ENCODE results near the gene CCDC191. TPM values are rescaled to one million over a fixed set of nuclear protein-coding genes. Genes with fewer than 3 reads are reported as not detected.

The CCDC191 gene, protein sequence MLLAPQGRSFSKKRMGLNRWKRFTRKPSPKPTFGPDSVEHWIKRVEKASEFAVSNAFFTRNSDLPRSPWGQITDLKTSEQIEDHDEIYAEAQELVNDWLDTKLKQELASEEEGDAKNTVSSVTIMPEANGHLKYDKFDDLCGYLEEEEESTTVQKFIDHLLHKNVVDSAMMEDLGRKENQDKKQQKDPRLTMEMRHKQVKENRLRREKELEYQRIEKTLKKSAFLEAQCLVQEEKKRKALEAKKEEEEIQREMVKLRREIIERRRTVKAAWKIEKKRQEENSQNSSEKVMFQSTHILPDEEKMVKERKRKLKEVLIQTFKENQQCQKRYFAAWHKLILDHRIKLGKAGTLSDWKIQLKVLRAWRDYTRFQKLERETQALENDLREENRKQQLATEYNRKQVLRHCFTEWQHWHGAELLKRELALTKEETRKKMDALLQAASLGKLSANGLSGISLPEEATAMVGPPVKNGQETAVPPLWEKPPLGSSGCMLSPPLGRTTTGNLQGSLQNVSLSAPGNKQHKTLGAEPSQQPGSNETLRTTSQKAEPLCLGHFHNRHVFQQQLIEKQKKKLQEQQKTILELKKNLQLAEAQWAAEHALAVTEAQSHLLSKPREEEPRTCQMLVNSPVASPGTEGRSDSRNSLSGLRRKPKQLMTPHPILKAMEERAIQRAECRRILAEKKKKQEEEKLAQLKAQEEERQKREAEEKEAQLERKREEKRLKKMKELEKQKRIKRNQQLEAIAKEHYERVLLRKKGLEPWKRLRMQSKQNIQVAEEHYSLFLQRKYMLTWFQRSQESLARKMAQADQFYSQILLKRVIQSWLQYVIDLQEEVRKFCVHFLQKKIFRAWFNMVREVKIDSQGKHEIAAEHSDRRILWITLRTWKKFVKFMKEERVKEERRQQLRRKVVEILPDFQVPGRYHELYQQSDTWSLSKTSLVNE
- polyA plus RNA-seq: 13.3 TPM

DNA sequence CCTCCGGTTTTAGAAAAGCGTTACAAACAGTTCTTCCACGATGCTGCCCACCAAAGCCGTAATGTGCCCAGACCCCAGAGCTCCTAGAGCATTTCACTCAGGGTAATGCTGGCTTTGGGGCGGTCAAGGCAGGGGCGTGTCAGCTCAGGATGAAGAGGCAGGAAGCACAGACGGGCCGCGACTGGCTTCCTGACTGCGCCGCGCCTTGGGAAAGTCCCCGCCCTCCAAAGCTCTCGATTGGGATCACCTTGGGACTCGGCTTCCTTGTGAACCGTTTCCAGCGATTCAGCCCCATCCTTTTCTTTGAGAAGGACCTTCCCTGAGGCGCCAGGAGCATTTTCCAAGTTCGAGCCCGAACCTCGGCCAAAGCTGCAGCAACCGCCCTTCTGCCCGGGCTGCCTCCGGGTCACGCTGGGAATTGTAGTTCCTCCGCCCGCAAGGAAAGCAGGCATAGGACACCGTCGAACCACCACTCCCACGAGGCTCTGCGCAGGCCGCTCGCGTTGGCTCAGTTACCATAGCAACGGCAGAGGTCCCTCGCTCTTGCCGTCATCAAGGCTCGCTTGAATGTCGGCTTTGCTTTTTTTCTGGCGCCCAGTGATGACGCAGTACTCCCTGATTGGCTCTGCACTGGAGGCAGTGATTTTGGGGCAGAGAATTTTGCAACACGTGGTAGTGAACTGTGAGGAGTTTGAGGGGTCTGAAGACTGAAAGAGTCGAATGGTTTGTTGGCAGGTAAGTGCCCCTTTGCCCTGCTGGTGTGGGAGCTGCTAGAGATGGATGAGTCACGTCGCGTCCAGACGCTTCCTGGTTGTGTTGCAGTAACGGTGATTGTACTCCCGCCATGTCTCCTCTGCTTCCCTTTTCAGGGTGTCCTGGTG lies at the start of gene CCDC191, which contains the start of gene QTRT2:
Gene CCDC191 (minus strand): TSS at position 397 of the 881 bp plus-strand sequence. CDS start 60 bp downstream, at position 337.
Gene QTRT2 (plus strand): TSS at position 608 of the 881 bp plus-strand sequence. CDS start 8,521 bp downstream, outside the sequence.
- H3K4me3 Mint-ChIP-seq: peak within 1 kb of the TSS; percentile 88 to 99 (median 98)
- H3K27ac Mint-ChIP-seq: peak within 1 kb of the TSS; percentile 88 to 100 (median 98)
- peaks cover 3% of the 10 kb centered on the region for H3K27me3 Mint-ChIP-seq
- no peaks in the 10 kb centered on the region for H3K9me3 Mint-ChIP-seq
- H3K36me3 Mint-ChIP-seq: peaks cover 2% of the 10 kb centered on the region
- H3K4me1 Mint-ChIP-seq: peaks cover 26 to 43% (median 41%) of the 10 kb centered on the region in 3 donors

DNA sequence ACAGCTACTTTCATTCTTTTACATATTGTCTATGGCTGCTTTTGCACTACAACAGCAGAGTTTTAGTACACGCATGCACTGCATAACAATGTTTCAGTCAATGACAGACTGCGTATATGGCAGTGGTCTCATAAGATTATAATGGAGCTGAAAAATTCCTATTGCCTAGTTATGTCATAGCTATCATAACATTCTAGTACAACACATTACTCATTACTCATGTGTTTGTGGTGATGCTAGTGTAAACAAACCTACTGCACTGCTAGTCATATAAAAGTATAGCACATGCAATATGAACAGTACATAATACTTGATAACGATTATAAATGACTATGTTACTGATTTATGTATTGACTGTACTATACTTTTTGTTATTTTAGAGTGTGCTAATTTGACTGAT lies 48.1 kb upstream of the CCDC191 start:
- no peak overlapping the region for H3K27ac Mint-ChIP-seq
- no peaks in the 10 kb centered on the region for H3K36me3 Mint-ChIP-seq
- no peak overlapping the region for H3K4me3 Mint-ChIP-seq
- no peaks in the 10 kb centered on the region for H3K9me3 Mint-ChIP-seq
- peaks cover 3% of the 10 kb centered on the region for H3K27me3 Mint-ChIP-seq
- H3K4me1 Mint-ChIP-seq: peaks cover 0 to 1% (median 0%) of the 10 kb centered on the region in 3 donors

DNA sequence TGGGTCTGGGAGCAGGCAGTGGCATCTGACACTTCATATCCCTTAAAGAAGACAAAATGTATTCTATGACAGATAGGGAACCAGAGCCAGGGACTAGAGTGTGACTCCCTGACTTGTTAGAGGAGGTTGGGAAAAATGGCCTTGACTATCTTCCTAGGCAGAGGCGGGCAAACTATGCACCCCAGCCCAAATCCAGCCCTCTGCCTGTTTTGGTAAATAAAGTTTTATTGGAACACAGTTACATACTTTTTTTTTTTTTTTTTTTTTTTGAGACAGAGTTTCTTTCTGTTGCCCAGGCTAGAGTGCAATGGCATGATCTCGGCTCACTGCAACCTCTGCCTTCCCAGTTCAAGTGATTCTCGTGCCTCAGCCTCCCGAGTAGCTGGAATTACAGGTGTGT lies 47.5 kb upstream of the CCDC191 start:
- Mint-ChIP-seq H3K27ac (no peak overlapping the region), H3K27me3 (peaks cover 3% of the 10 kb centered on the region), H3K4me3 (no peak overlapping the region), H3K36me3 (no peaks in the 10 kb centered on the region), H3K9me3 (no peaks in the 10 kb centered on the region), H3K4me1 (peaks cover 0 to 1% (median 0%) of the 10 kb centered on the region in 3 donors)

DNA sequence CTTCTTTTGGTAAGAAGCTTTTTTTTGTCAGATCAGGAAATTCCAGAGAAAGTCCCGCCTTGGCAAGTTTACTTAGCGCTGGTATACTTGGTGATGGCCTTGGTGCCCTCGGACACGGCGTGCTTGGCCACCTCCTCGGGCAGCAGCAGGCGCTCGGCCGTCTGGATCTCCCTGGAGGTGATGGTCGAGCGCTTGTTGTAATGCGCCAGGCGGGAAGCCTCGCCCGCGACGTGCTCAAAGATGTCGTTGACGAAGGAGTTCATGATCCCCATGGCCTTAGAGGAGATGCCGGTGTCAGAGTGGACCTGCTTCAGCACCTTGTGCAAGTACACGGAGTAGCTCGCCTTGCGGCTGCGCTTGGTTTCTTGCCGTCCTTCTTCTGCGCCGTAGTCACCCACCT lies 46.9 kb upstream of the CCDC191 start:
- no peak overlapping the region for H3K27ac Mint-ChIP-seq
- no peak overlapping the region for H3K4me3 Mint-ChIP-seq
- no peaks in the 10 kb centered on the region for H3K36me3 Mint-ChIP-seq
- H3K9me3 Mint-ChIP-seq: no peaks in the 10 kb centered on the region
- H3K27me3 Mint-ChIP-seq: peaks cover 3% of the 10 kb centered on the region
- H3K4me1 Mint-ChIP-seq: peaks cover 0 to 1% (median 0%) of the 10 kb centered on the region in 3 donors

DNA sequence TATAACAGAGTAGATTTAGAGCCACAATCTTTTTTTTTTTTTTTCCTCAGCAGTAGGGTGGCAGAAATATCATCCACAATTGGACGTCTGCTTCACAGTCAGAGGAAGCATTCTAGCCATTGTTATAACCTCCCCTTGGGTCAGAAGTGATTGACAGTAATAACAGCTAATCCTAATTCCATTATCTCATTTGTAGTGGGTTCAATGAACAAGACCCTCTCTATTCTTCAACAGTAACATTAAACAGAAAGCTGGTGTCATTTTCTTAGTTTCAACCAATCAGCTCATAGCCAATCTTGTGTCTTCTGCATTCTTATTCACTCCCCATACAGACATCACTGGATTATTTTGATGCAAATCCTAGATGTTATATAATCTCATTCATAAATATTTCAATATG lies 44.8 kb upstream of the CCDC191 start:
- Mint-ChIP-seq H3K4me3 (no peak overlapping the region), H3K36me3 (no peaks in the 10 kb centered on the region), H3K4me1 (peaks cover 0 to 1% (median 0%) of the 10 kb centered on the region in 3 donors), H3K27ac (no peak overlapping the region), H3K9me3 (no peaks in the 10 kb centered on the region), H3K27me3 (peaks cover 3% of the 10 kb centered on the region)

DNA sequence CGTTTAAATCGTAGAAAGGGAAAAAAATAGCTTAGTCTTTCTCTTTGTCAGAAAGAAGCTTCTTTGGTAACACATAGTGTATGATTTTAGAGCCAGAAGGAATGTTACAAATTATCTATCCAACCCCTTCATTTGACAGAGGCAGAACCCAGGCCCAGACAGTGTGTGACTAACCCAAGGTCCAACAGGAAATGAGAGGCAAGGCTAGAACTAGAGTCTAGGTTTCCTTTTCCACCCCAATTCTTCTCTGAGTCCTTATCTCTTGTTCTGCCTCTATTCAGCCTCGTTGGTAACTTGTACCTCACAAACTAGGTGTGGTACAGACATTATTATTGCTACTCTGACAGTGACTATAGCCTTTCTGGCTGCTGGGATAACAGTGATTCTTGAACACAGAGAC lies 39.5 kb upstream of the CCDC191 start:
- Mint-ChIP-seq H3K27me3 (no peaks in the 10 kb centered on the region), H3K4me3 (no peak overlapping the region), H3K27ac (no peak overlapping the region), H3K4me1 (peaks cover 1 to 4% (median 3%) of the 10 kb centered on the region in 3 donors), H3K9me3 (no peaks in the 10 kb centered on the region), H3K36me3 (no peaks in the 10 kb centered on the region)

DNA sequence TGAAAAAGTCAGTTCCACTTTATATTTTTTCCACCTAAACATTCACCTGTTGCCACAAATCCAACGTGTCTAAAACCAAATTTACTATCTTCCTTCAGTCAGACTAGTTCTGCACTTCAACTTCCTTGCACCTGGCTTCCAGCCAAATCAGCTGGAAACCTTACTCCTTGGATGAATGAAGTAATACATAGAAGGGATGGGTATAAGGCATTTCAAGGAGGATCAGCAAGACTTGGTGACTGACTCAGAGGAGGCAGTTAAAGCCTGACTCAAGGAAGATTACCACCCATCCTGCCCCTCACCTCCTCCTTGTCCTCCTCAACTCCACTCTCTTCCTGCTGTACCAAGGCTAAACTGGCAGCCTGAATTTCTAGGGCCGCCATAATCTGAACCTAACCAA lies 37.3 kb upstream of the CCDC191 start:
- Mint-ChIP-seq H3K36me3 (peaks cover under 1% of the 10 kb centered on the region), H3K4me3 (no peak overlapping the region), H3K4me1 (peaks cover 1 to 4% (median 3%) of the 10 kb centered on the region in 3 donors), H3K27ac (no peak overlapping the region), H3K27me3 (no peaks in the 10 kb centered on the region), H3K9me3 (peaks cover 0 to 2% (median 0%) of the 10 kb centered on the region in 3 donors)

DNA sequence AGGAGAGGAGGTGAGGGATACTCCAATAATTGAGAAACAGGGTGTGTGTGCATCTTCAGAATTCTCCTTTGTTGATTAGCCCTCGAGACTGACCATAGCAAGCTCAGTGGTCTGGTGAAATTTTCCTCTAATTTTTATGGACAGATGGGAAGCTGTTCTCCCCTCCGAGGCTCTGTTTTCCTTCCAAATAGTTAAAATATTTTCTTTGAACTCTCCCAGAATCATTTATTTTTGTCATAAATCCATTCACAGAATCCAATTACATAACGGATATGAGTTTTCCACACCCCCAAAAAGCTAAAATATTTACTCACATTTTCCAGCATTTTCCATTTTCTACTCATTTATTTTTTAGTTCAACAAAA lies 36.7 kb upstream of the CCDC191 start:
- Mint-ChIP-seq H3K4me3 (no peak overlapping the region), H3K27ac (no peak overlapping the region), H3K27me3 (no peaks in the 10 kb centered on the region)

DNA sequence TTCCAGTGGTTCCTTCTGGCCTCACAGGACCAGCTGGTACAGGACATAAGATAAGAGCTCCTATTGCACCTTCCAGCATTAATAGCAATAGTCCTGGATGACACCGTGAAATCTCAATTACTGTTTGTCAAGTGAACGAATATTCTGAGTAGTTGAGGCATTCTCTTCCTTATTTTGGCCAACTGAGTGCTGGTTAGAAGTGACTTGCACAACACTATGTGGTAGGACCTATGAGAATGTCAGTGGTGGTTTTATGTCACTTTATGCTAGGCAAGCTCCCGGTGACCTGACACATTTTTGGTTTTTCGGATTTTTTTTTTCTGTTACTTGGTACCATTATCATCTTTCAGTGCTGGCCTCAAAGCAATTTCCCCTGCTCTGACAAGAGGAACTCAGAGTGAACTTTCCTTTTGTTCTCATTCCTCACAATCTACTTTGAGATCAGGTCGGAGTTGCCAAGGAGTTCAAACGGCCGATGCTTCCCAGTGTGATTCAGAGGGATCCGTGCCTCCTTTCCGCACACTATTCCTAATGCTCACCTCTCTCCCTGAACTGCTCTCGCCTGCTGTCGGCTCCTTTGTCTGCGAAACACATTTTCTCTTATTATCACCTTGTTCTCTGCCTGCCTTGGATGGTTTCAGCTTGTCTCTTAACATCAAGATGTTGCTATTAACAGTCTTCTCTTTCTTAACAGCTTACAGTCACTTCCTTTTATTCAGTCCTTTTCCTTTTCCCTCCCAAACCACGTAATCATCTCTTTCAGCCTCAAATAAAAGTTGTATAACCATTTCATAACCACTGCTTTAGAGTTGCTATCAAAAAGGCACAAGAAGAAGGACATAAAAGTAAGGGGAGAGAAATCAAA lies 36.1 kb upstream of the CCDC191 start:
- Mint-ChIP-seq H3K4me1 (peaks cover 1 to 4% (median 3%) of the 10 kb centered on the region in 3 donors), H3K9me3 (peaks cover 0 to 2% (median 0%) of the 10 kb centered on the region in 3 donors), H3K27ac (peak overlapping the region in 1 of 3 donors; percentile 48), H3K27me3 (no peaks in the 10 kb centered on the region), H3K36me3 (peaks cover 2% of the 10 kb centered on the region), H3K4me3 (no peak overlapping the region)

More for the DNA sequence above, 36.7 kb upstream of the CCDC191 start:
- peaks cover 1 to 4% (median 3%) of the 10 kb centered on the region in 3 donors for H3K4me1 Mint-ChIP-seq
- H3K36me3 Mint-ChIP-seq: peaks cover 2% of the 10 kb centered on the region
- peaks cover 0 to 2% (median 0%) of the 10 kb centered on the region in 3 donors for H3K9me3 Mint-ChIP-seq

DNA sequence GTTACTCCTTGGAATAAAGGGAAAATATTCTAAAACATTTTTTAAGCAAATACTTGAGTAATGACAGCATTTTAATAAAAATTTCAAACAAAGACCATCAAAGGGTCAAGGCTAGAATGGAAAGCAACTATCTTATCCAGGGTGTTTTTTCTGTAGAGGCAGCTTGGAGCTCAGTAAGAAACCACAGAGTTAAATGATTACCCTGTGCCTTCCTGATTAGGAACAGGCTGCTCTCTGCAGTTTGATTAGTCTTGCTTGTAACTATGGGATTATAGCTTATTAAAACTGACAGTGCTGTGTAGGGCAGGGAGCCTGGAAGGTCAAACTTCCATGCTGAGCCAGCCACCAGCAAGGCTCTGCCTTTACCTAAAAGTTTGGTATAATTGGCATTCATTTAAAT lies 33.3 kb upstream of the CCDC191 start:
- H3K27ac Mint-ChIP-seq: no peak overlapping the region
- peaks cover 13% of the 10 kb centered on the region for H3K36me3 Mint-ChIP-seq
- no peak overlapping the region for H3K4me3 Mint-ChIP-seq
- peaks cover 0 to 2% (median 0%) of the 10 kb centered on the region in 3 donors for H3K9me3 Mint-ChIP-seq
- peaks cover 1 to 4% (median 3%) of the 10 kb centered on the region in 3 donors for H3K4me1 Mint-ChIP-seq
- no peaks in the 10 kb centered on the region for H3K27me3 Mint-ChIP-seq

DNA sequence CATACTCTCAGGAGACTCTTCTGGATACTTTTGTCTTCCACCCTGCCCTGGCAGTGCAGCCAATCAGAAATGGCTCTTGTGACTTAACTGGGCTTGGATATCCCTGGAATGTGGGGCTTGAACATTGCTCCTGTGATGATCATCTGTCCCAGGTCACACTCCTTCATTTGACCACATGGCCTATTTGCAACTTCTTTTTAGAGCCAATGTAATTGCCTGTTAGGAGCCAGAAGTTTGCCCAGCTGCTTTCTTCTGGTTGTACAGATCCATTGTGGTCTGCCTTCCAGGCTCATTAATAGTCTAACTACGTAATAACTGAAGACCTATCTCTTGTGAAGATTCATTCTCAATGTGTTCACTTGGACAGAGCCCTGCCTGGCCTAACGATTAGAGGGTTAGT lies 30.0 kb upstream of the CCDC191 start:
- Mint-ChIP-seq H3K27me3 (no peaks in the 10 kb centered on the region), H3K4me3 (no peak overlapping the region), H3K4me1 (no peaks in the 10 kb centered on the region), H3K9me3 (peaks cover 0 to 2% (median 0%) of the 10 kb centered on the region in 3 donors), H3K27ac (no peak overlapping the region), H3K36me3 (peaks cover 22% of the 10 kb centered on the region)

DNA sequence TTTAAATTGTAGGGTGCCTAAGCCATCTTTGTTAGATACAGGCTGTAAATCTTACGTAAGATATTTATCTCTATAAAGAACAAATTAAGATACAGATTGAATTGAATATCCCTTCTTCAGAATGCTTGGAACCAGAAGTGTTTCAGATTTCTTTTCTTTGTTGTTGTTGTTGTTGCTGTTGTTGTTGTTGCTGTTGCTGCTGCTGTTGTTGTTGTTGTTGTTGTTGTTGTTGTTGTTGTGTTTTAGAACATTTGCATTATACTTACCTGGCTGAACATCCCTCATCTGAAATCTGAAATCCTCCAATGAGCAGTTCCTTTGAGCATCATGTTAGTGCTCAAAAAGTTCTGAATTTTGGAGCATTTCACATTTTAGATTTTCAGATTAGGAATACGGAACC lies 26.8 kb upstream of the CCDC191 start:
- H3K4me3 Mint-ChIP-seq: no peak overlapping the region
- no peaks in the 10 kb centered on the region for H3K4me1 Mint-ChIP-seq
- no peaks in the 10 kb centered on the region for H3K9me3 Mint-ChIP-seq
- peak overlapping the region in 1 of 3 donors; percentile 56 for H3K27ac Mint-ChIP-seq
- peaks cover 22% of the 10 kb centered on the region for H3K36me3 Mint-ChIP-seq
- H3K27me3 Mint-ChIP-seq: no peaks in the 10 kb centered on the region

DNA sequence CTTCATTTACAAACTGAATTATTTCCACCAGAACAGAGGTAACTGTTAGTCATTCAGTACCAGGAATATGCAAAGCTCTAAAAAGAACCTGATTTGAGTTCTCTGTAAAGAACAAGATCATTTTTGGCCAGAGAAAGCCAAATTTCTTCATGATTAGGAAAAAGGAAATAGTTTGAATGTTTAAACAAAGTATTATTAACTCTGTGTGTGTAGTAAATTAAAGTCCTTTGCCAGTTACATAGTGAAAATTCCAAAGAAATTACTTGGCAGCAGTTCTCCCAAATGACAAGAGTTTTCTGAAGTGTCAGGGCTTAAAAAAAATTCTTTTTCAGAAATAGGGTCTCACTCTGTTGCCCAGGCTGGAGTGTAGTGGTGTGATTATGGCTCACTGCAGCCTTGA lies 24.7 kb upstream of the CCDC191 start:
- no peak overlapping the region for H3K4me3 Mint-ChIP-seq
- peaks cover 18% of the 10 kb centered on the region for H3K36me3 Mint-ChIP-seq
- no peaks in the 10 kb centered on the region for H3K4me1 Mint-ChIP-seq
- no peaks in the 10 kb centered on the region for H3K9me3 Mint-ChIP-seq
- no peaks in the 10 kb centered on the region for H3K27me3 Mint-ChIP-seq
- H3K27ac Mint-ChIP-seq: no peak overlapping the region
